Stimulated activated memory B cell treated with anti-CD40 and anti-IgM and Interleukin-4, amounts not matched to agents 10 μg/mL and 1 μg/mL and 100 μg/mL, for 72 hours (primary cell): ENCODE measurements around the gene MRAP.
"Not testable (repeated sequence)": the region's sequence is repeated elsewhere in the genome, so short reads cannot be mapped to it uniquely, and the experiment has no call there.

Experiments
- ATAC-seq: fragments of 150-1000 bp; cut with Tn5 transposase; 2 replicates; pipeline ENCODE4 v1.10.0; 2021
- H3K27ac Mint-ChIP-seq: one replicate; pipeline ENCODE4 v1.8.0; 2022; ENCODE audit warnings: mild to moderate bottlenecking, mixed read lengths
- H3K27me3 Mint-ChIP-seq: one replicate; pipeline ENCODE4 v1.8.0; 2022; ENCODE audit warnings: mixed read lengths
- H3K36me3 Mint-ChIP-seq: one replicate; pipeline ENCODE4 v1.8.0; 2022; ENCODE audit warnings: mixed read lengths
- H3K4me1 Mint-ChIP-seq: one replicate; pipeline ENCODE4 v1.8.0; 2022; ENCODE audit warnings: mixed read lengths
- H3K4me3 Mint-ChIP-seq: one replicate; pipeline ENCODE4 v1.8.0; 2022; ENCODE audit warnings: mild to moderate bottlenecking, moderate library complexity, mixed read lengths
- H3K9me3 Mint-ChIP-seq: one replicate; pipeline ENCODE4 v1.8.0; 2022; ENCODE audit warnings: mixed read lengths

MRAP gene

GRCh38 chr21:32298658-32299081, at the start of gene MRAP:
MRAP (plus strand) TSS chr21:32298855; CDS start chr21:32298972, 117 bp downstream.
- H3K27me3 Mint-ChIP-seq, result no peaks in the 10 kb centered on the region
- H3K9me3 Mint-ChIP-seq, result no peaks in the 10 kb centered on the region
- ATAC-seq, result no peak
- no peak within 1 kb of the TSS for H3K4me3 Mint-ChIP-seq
- peaks cover 21% of the 10 kb centered on the region for H3K36me3 Mint-ChIP-seq
- H3K27ac Mint-ChIP-seq, result no peak within 1 kb of the TSS
- no peaks in the 10 kb centered on the region for H3K4me1 Mint-ChIP-seq

- H3K36me3 Mint-ChIP-seq, result peaks cover 6% of the 10 kb centered on the region
- no peak overlapping the region for H3K4me3 Mint-ChIP-seq
- no peaks in the 10 kb centered on the region for H3K4me1 Mint-ChIP-seq
- H3K27ac Mint-ChIP-seq, result no peak overlapping the region
- no peak for ATAC-seq
- peaks cover 17% of the 10 kb centered on the region for H3K9me3 Mint-ChIP-seq
- peaks cover 46% of the 10 kb centered on the region for H3K27me3 Mint-ChIP-seq
Observed at GRCh38 chr21:32249511-32250280, 49.0 kb upstream of the MRAP start.

GRCh38 chr21:32252136-32252535, 46.5 kb upstream of the MRAP start:
- H3K27me3 Mint-ChIP-seq, result peaks cover 62% of the 10 kb centered on the region
- no peak overlapping the region for H3K27ac Mint-ChIP-seq
- H3K4me3 Mint-ChIP-seq, result no peak overlapping the region
- peaks cover 6% of the 10 kb centered on the region for H3K36me3 Mint-ChIP-seq
- H3K4me1 Mint-ChIP-seq, result no peaks in the 10 kb centered on the region
- ATAC-seq, result no peak
- peaks cover 17% of the 10 kb centered on the region for H3K9me3 Mint-ChIP-seq

- peaks cover 65% of the 10 kb centered on the region for H3K27me3 Mint-ChIP-seq
- ATAC-seq, result no peak
- peaks cover 16% of the 10 kb centered on the region for H3K9me3 Mint-ChIP-seq
- H3K4me1 Mint-ChIP-seq, result no peaks in the 10 kb centered on the region
- H3K36me3 Mint-ChIP-seq, result peaks cover 6% of the 10 kb centered on the region
- H3K4me3 Mint-ChIP-seq, result no peak overlapping the region
- no peak overlapping the region for H3K27ac Mint-ChIP-seq
Observed at GRCh38 chr21:32253215-32253641, 45.4 kb upstream of the MRAP start.

- Mint-ChIP-seq H3K9me3 (peaks cover 6% of the 10 kb centered on the region), H3K4me1 (no peaks in the 10 kb centered on the region), H3K36me3 (peaks cover 3% of the 10 kb centered on the region), H3K27me3 (peaks cover 41% of the 10 kb centered on the region), H3K4me3 (no peak overlapping the region), H3K27ac (no peak overlapping the region)
- ATAC-seq, result no peak
Observed at GRCh38 chr21:32256251-32256650, 42.4 kb upstream of the MRAP start.

- no peak for ATAC-seq
- Mint-ChIP-seq H3K36me3 (no peaks in the 10 kb centered on the region), H3K27ac (no peak overlapping the region), H3K9me3 (peaks cover 2% of the 10 kb centered on the region), H3K4me3 (no peak overlapping the region), H3K27me3 (peaks cover 33% of the 10 kb centered on the region), H3K4me1 (no peaks in the 10 kb centered on the region)
Observed at GRCh38 chr21:32256873-32257620, 41.6 kb upstream of the MRAP start.

GRCh38 chr21:32257962-32258785, 40.5 kb upstream of the MRAP start:
- H3K27ac Mint-ChIP-seq, result no peak overlapping the region
- H3K4me3 Mint-ChIP-seq, result no peak overlapping the region
- H3K9me3 Mint-ChIP-seq, result no peaks in the 10 kb centered on the region
- H3K27me3 Mint-ChIP-seq, result peaks cover 27% of the 10 kb centered on the region
- ATAC-seq, result peak; percentile 70
- no peaks in the 10 kb centered on the region for H3K4me1 Mint-ChIP-seq
- H3K36me3 Mint-ChIP-seq, result no peaks in the 10 kb centered on the region

GRCh38 chr21:32258786-32259048, 39.9 kb upstream of the MRAP start:
- peaks cover 27% of the 10 kb centered on the region for H3K27me3 Mint-ChIP-seq
- H3K36me3 Mint-ChIP-seq, H3K4me1 Mint-ChIP-seq, H3K9me3 Mint-ChIP-seq, H3K27ac Mint-ChIP-seq, H3K4me3 Mint-ChIP-seq, ATAC-seq: not testable (repeated sequence)

GRCh38 chr21:32260130-32260529, 38.5 kb upstream of the MRAP start:
- Mint-ChIP-seq H3K4me1 (no peaks in the 10 kb centered on the region), H3K36me3 (no peaks in the 10 kb centered on the region), H3K9me3 (no peaks in the 10 kb centered on the region), H3K27ac (no peak overlapping the region), H3K27me3 (peaks cover 27% of the 10 kb centered on the region), H3K4me3 (no peak overlapping the region)
- ATAC-seq, result no peak

- Mint-ChIP-seq H3K27me3 (peaks cover 11% of the 10 kb centered on the region), H3K4me1 (no peaks in the 10 kb centered on the region), H3K9me3 (no peaks in the 10 kb centered on the region), H3K36me3 (peaks cover 8% of the 10 kb centered on the region), H3K4me3 (no peak overlapping the region), H3K27ac (no peak overlapping the region)
- no peak for ATAC-seq
Observed at GRCh38 chr21:32261929-32262328, 36.7 kb upstream of the MRAP start.

- not testable (repeated sequence) for H3K27me3 Mint-ChIP-seq, ATAC-seq, H3K9me3 Mint-ChIP-seq, H3K4me1 Mint-ChIP-seq, H3K4me3 Mint-ChIP-seq, H3K27ac Mint-ChIP-seq
- peaks cover 18% of the 10 kb centered on the region for H3K36me3 Mint-ChIP-seq
Observed at GRCh38 chr21:32265321-32265720, 33.3 kb upstream of the MRAP start.

- Mint-ChIP-seq H3K4me3 (no peak overlapping the region), H3K27me3 (no peaks in the 10 kb centered on the region), H3K9me3 (no peaks in the 10 kb centered on the region), H3K27ac (no peak overlapping the region), H3K4me1 (peaks cover 3% of the 10 kb centered on the region), H3K36me3 (peaks cover 32% of the 10 kb centered on the region)
- ATAC-seq, result no peak
Observed at GRCh38 chr21:32270748-32271147, 27.9 kb upstream of the MRAP start.

GRCh38 chr21:32276671-32277070, 22.0 kb upstream of the MRAP start:
- Mint-ChIP-seq H3K4me3 (no peak overlapping the region), H3K4me1 (peaks cover 35% of the 10 kb centered on the region), H3K27me3 (no peaks in the 10 kb centered on the region), H3K27ac (no peak overlapping the region), H3K36me3 (peaks cover 15% of the 10 kb centered on the region), H3K9me3 (no peaks in the 10 kb centered on the region)
- no peak for ATAC-seq

- H3K27me3 Mint-ChIP-seq, result no peaks in the 10 kb centered on the region
- ATAC-seq, result no peak
- no peaks in the 10 kb centered on the region for H3K9me3 Mint-ChIP-seq
- H3K4me1 Mint-ChIP-seq, result peaks cover 35% of the 10 kb centered on the region
- peak overlapping the region; percentile 89 for H3K27ac Mint-ChIP-seq
- H3K4me3 Mint-ChIP-seq, result peak overlapping the region; percentile 100
- H3K36me3 Mint-ChIP-seq, result peaks cover 19% of the 10 kb centered on the region
Observed at GRCh38 chr21:32278103-32278502, 20.6 kb upstream of the MRAP start.
